SK-N-SH (cell line): Measurements from ENCODE around the gene BBOF1. TPM values are rescaled to one million over a fixed set of nuclear protein-coding genes. Genes with fewer than 3 reads are reported as not detected.

Experiments
- CTCF ChIA-PET: fragments of 300-600, 350-600 bp; formaldehyde crosslinking; extraction: SDS; loops from one replicate; lab custom pipeline; 2021; lab: Yijun Ruan, JAX
- POLR2A ChIA-PET: fragments of 350-600 bp; sonication (Branson Sonifier 250); formaldehyde crosslinking; extraction: SDS; loops from one replicate; lab custom pipeline; 2020; ENCODE audit warnings: antibody characterized with exemption, inconsistent platforms; lab: Yijun Ruan, JAX
- DNase-seq: peaks from one replicate; pipeline ENCODE4 v3.0.0; 2012
- H2AFZ ChIP-seq: fragments of 200-600 bp; sonication (generic); 2 replicates; pipeline ENCODE4 v1.8.1; 2016; ENCODE audit warnings: antibody characterized with exemption, mild to moderate bottlenecking, low read depth
- H3F3A ChIP-seq: fragments of 200-600 bp; sonication (generic); replicated peaks from 2 replicates; pipeline ENCODE3; 2016; ENCODE audit warnings: antibody characterized with exemption, mild to moderate bottlenecking; ENCODE audit not compliant: insufficient read depth
- H3K27ac ChIP-seq, 2 experiments: fragments of 200-500 bp in 1 of 2; fragments of 200-600 bp in 1 of 2; sonication (Bioruptor generic) in 1 of 2; sonication (generic), shearing (Covaris generic) in 1 of 2; 2 replicates each; pipeline versions ENCODE4 v1.5.1 to v1.6.1; 2014 to 2016; ENCODE audit warnings: low read depth in 2 of 2, inconsistent platforms in 1 of 2, low read length in 1 of 2, mild to moderate bottlenecking in 1 of 2, mixed read lengths in 1 of 2
- H3K27me3 ChIP-seq: fragments of 200-600 bp; sonication (generic), shearing (Covaris generic); 2 replicates; pipeline ENCODE4 v1.6.1; 2016; ENCODE audit warnings: mixed run types; ENCODE audit not compliant: insufficient read depth
- H3K36me3 ChIP-seq, 2 experiments: fragments of 200-500 bp in 1 of 2; fragments of 200-600 bp in 1 of 2; sonication (Bioruptor generic) in 1 of 2; sonication (generic) in 1 of 2; replicated peaks in 1 of 2; 2 replicates each; pipeline versions ENCODE3 to v1.5.1; 2014 to 2016; ENCODE audit warnings: low read length in 1 of 2, mild to moderate bottlenecking in 1 of 2; ENCODE audit not compliant: insufficient read depth in 2 of 2, control insufficient read depth in 1 of 2
- H3K4me1 ChIP-seq, 2 experiments: fragments of 200-500 bp in 1 of 2; fragments of 200-600 bp in 1 of 2; sonication (Bioruptor generic) in 1 of 2; sonication (generic), shearing (Covaris generic) in 1 of 2; 2 replicates each; pipeline versions ENCODE4 v1.5.1 to v1.6.1; 2014 to 2016; ENCODE audit warnings: low read depth in 1 of 2, low read length in 1 of 2, mixed run types in 1 of 2; ENCODE audit not compliant: insufficient read depth in 2 of 2, control insufficient read depth in 1 of 2
- H3K4me2 ChIP-seq: fragments of 200-600 bp; sonication (generic), shearing (Covaris generic); 2 replicates; pipeline ENCODE4 v1.6.1; 2017; ENCODE audit warnings: mixed run types
- H3K4me3 ChIP-seq, 2 experiments: fragments of 200-500 bp in 1 of 2; fragments of 200-600 bp in 1 of 2; sonication (Bioruptor generic) in 1 of 2; sonication (generic), shearing (Covaris generic) in 1 of 2; 2 replicates each; pipeline versions ENCODE4 v1.5.1 to v1.8.1; 2014 to 2016; ENCODE audit warnings: low read depth in 2 of 2, inconsistent platforms in 1 of 2, low read length in 1 of 2, mild to moderate bottlenecking in 1 of 2, mixed read lengths in 1 of 2, moderate library complexity in 1 of 2
- H3K79me2 ChIP-seq: fragments of 200-600 bp; sonication (generic); 2 replicates; pipeline ENCODE4 v1.8.1; 2017; ENCODE audit warnings: mild to moderate bottlenecking; ENCODE audit not compliant: insufficient read depth
- H3K9ac ChIP-seq: fragments of 200-600 bp; sonication (generic); 2 replicates; pipeline ENCODE4 v1.6.1; 2017; ENCODE audit warnings: mixed run types
- H3K9me2 ChIP-seq: fragments of 200-600 bp; sonication (generic); 2 replicates; pipeline ENCODE4 v1.6.1; 2017; ENCODE audit warnings: mixed run types
- H3K9me3 ChIP-seq: fragments of 200-600 bp; sonication (generic); 2 replicates; pipeline ENCODE4 v1.6.1; 2017; ENCODE audit warnings: mixed run types, mild to moderate bottlenecking, moderate library complexity
- H4K20me1 ChIP-seq: fragments of 200-600 bp; sonication (generic); 2 replicates; pipeline ENCODE4 v1.6.1; 2017; ENCODE audit warnings: mild to moderate bottlenecking, mixed run types; ENCODE audit not compliant: insufficient read depth
- ELF1 ChIP-seq: IDR thresholded peaks from 2 replicates; pipeline ENCODE4 v1.4.0; 2012
- FOXJ3 ChIP-seq: sonication (generic); formaldehyde crosslinking; IDR thresholded peaks from 2 replicates; pipeline ENCODE4 v1.5.1; 2020; ENCODE audit warnings: mild to moderate bottlenecking, missing genetic modification reagents
- GABPA ChIP-seq: IDR thresholded peaks from 2 replicates; pipeline ENCODE4 v1.4.0; 2012; ENCODE audit warnings: low read depth, mild to moderate bottlenecking
- GATA2 ChIP-seq: sonication (generic); formaldehyde crosslinking; IDR thresholded peaks from 2 replicates; pipeline ENCODE4 v1.5.0; 2020; ENCODE audit warnings: mild to moderate bottlenecking, missing genetic modification reagents
- JUND ChIP-seq: IDR thresholded peaks from 2 replicates; pipeline ENCODE4 v1.4.0; 2012
- MEF2A ChIP-seq: IDR thresholded peaks from 2 replicates; pipeline ENCODE4 v1.4.0; 2012; ENCODE audit warnings: low read depth, borderline replicate concordance
- MXI1 ChIP-seq: IDR thresholded peaks from 2 replicates; pipeline ENCODE4 v1.6.1; 2012; ENCODE audit warnings: mild to moderate bottlenecking, low read depth, low read length, improper control_type of control experiment
- NFIC ChIP-seq: IDR thresholded peaks from 2 replicates; pipeline ENCODE4 v1.4.0; 2012; ENCODE audit warnings: borderline replicate concordance
- RAD21 ChIP-seq: IDR thresholded peaks from 2 replicates; pipeline ENCODE4 v1.6.1; 2012; ENCODE audit warnings: mild to moderate bottlenecking, low read length
- RFX5 ChIP-seq: IDR thresholded peaks from 2 replicates; pipeline ENCODE4 v1.6.1; 2012; ENCODE audit warnings: mild to moderate bottlenecking, improper control_type of control experiment, low read length
- RXRA ChIP-seq: IDR thresholded peaks from 2 replicates; pipeline ENCODE4 v1.4.0; 2012; ENCODE audit warnings: low read depth, mild to moderate bottlenecking, borderline replicate concordance
- SIN3A ChIP-seq: IDR thresholded peaks from 2 replicates; pipeline ENCODE4 v1.6.1; 2012; ENCODE audit warnings: low read depth, mild to moderate bottlenecking, low read length, moderate library complexity, borderline replicate concordance
- TCF12 ChIP-seq: IDR thresholded peaks from 2 replicates; pipeline ENCODE4 v1.4.0; 2012
- TEAD4 ChIP-seq: IDR thresholded peaks from 2 replicates; pipeline ENCODE4 v1.4.0; 2012; ENCODE audit warnings: mild to moderate bottlenecking, borderline replicate concordance; ENCODE audit not compliant: insufficient read depth
- YY1 ChIP-seq: IDR thresholded peaks from 2 replicates; pipeline ENCODE4 v1.4.0; 2012; ENCODE audit warnings: low read depth, mild to moderate bottlenecking
- WGBS: methylation state at CpG from one replicate; pipeline ENCODE4 v1.1.6; 2017; ENCODE audit warnings: low lambda C conversion rate; 5-methylcytosine and 5-hydroxymethylcytosine counted together
- polyA plus RNA-seq, 3 experiments: library from polyadenylated mRNA; depleted of rRNA; stranded (reverse); fragments of >200 nt; gene quantifications; 2 replicates each; pipeline ENCODE4 v1.2.3, GENCODE V29; 2012
- TF ChIP-seq, protein P1 (sequence below): fragments of 150-350 bp; IDR thresholded peaks from 2 replicates; pipeline ENCODE4 v1.6.1; 2016; ENCODE audit warnings: mild to moderate bottlenecking, low read depth, low read length
- TF ChIP-seq, protein P2 (sequence below): IDR thresholded peaks from 2 replicates; pipeline ENCODE4 v1.6.1; 2012; ENCODE audit warnings: mild to moderate bottlenecking, low read depth, low read length, moderate library complexity
- TF ChIP-seq, protein P3 (sequence below): IDR thresholded peaks from 2 replicates; pipeline ENCODE4 v1.4.0; 2012; ENCODE audit warnings: low read depth
- TF ChIP-seq, protein P4 (sequence below): IDR thresholded peaks from 2 replicates; pipeline ENCODE4 v1.4.0; 2012; ENCODE audit warnings: low read depth, borderline replicate concordance

Gene BBOF1
- polyA plus RNA-seq, 1 of the 3 experiments (the other 2 are of a cell fraction) = 1.9 TPM

DNA sequence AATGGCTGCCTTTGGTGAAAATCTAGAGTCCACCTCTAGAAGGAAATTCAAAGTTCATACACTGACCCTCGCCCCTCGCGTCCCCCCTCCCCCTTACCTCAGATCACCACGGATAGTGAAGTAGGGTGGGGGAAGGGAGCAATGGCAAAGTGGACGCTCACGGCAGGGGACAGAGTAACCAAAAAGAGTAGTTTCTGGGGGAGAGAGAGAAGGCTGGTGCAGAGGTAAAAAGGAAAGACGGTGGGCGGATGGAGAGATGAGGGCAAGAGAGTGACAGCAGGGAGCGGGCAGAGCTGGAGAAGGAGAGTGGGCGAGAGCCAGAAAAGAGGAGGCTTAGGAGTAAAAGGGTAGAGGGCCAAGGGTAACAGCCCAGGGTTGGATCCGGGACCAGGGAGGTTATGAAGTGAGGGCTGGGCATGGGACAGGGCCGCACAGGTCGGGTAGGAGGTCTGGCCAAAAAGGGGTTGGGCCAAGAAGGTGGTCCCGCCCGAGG is 64.7 kb downstream of the BBOF1 start:
- TF ChIP-seq YY1 (no peak; the same call in 1 of the 2 replicates), GATA2 (CRISPR knock-in tag) (no peak), NFIC (no peak), ELF1 (no peak), GABPA (no peak), TCF12 (no peak), MEF2A (no peak), TEAD4 (no peak), RAD21 (no peak), JUND (no peak), RXRA (no peak), RFX5 (no peak), MXI1 (no peak), SIN3A (no peak), FOXJ3 (CRISPR knock-in tag) (no peak)
- TF ChIP-seq, protein P1, sequence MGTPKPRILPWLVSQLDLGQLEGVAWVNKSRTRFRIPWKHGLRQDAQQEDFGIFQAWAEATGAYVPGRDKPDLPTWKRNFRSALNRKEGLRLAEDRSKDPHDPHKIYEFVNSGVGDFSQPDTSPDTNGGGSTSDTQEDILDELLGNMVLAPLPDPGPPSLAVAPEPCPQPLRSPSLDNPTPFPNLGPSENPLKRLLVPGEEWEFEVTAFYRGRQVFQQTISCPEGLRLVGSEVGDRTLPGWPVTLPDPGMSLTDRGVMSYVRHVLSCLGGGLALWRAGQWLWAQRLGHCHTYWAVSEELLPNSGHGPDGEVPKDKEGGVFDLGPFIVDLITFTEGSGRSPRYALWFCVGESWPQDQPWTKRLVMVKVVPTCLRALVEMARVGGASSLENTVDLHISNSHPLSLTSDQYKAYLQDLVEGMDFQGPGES = no peak
- TF ChIP-seq, protein P2, sequence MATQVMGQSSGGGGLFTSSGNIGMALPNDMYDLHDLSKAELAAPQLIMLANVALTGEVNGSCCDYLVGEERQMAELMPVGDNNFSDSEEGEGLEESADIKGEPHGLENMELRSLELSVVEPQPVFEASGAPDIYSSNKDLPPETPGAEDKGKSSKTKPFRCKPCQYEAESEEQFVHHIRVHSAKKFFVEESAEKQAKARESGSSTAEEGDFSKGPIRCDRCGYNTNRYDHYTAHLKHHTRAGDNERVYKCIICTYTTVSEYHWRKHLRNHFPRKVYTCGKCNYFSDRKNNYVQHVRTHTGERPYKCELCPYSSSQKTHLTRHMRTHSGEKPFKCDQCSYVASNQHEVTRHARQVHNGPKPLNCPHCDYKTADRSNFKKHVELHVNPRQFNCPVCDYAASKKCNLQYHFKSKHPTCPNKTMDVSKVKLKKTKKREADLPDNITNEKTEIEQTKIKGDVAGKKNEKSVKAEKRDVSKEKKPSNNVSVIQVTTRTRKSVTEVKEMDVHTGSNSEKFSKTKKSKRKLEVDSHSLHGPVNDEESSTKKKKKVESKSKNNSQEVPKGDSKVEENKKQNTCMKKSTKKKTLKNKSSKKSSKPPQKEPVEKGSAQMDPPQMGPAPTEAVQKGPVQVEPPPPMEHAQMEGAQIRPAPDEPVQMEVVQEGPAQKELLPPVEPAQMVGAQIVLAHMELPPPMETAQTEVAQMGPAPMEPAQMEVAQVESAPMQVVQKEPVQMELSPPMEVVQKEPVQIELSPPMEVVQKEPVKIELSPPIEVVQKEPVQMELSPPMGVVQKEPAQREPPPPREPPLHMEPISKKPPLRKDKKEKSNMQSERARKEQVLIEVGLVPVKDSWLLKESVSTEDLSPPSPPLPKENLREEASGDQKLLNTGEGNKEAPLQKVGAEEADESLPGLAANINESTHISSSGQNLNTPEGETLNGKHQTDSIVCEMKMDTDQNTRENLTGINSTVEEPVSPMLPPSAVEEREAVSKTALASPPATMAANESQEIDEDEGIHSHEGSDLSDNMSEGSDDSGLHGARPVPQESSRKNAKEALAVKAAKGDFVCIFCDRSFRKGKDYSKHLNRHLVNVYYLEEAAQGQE = no peak
- TF ChIP-seq, protein P3, sequence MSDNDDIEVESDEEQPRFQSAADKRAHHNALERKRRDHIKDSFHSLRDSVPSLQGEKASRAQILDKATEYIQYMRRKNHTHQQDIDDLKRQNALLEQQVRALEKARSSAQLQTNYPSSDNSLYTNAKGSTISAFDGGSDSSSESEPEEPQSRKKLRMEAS = no peak
- TF ChIP-seq, protein P4, sequence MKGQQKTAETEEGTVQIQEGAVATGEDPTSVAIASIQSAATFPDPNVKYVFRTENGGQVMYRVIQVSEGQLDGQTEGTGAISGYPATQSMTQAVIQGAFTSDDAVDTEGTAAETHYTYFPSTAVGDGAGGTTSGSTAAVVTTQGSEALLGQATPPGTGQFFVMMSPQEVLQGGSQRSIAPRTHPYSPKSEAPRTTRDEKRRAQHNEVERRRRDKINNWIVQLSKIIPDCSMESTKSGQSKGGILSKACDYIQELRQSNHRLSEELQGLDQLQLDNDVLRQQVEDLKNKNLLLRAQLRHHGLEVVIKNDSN = no peak
- Histone ChIP-seq H3K9me3 (no peaks in the 10 kb centered on the region), H3K9me2 (no peaks in the 10 kb centered on the region), H3K4me2 (peak overlapping the region; percentile 97), H3K27me3 (no peaks in the 10 kb centered on the region), H3F3A (no peaks in the 10 kb centered on the region), H4K20me1 (no peaks in the 10 kb centered on the region), H3K27ac (peak overlapping the region; percentile 0 to 33; a peak in 2 of 4 replicates), H3K9ac (peak overlapping the region; percentile 76), H3K79me2 (peaks cover 38% of the 10 kb centered on the region), H3K4me3 (peak overlapping the region; percentile 72 to 84), H3K36me3 (no peaks in the 10 kb centered on the region), H3K4me1 (peaks cover 0 to 10% of the 10 kb centered on the region in 2 experiments; a peak in 2 of 4 replicates), H2AFZ (peak overlapping the region; percentile 93)
- no peak for DNase-seq
- WGBS = 3% methylated on average over 15 of the region's 15 CpGs
- ChIA-PET POLR2A (interaction anchor here (0.8 to 1.2 kb wide), 2 partner anchors 10 to 120 kb away, joined by 3 read pairs; no protein-coding TSS in a partner anchor), CTCF (interaction anchor here (0.6 to 1.3 kb wide), 2 partner anchors 28 to 56 kb away, joined by 4 read pairs; no protein-coding TSS in a partner anchor)
